K562 (cell line): ENCODE results near the gene MGST3. TPM values are rescaled to one million over a fixed set of nuclear protein-coding genes. Genes with fewer than 3 reads are reported as not detected.

Experiments used
- ATAC-seq: fragments of 200-7000 bp; cut with Tn5 transposase; 3 replicates; pipeline ENCODE4 v1.9.1; 2020; ENCODE audit warnings: moderate library complexity
- BruUV-seq: library from RNA; stranded (reverse); fragments of 400-500 nt; replicated peaks from 2 replicates; lab custom pipeline; 2021; lab: Mats Ljungman, UMichigan
- CTCF ChIA-PET: fragments of 300-600 bp; formaldehyde crosslinking; extraction: SDS; loops from one replicate; lab custom pipeline; 2021; ENCODE audit warnings: low intra/inter-chr PET ratio; lab: Yijun Ruan, JAX
- POLR2A ChIA-PET: fragments of 300-600, 350-650 bp; sonication (Branson Sonifier 250); formaldehyde crosslinking; extraction: SDS; loops from one replicate; lab custom pipeline; 2021; ENCODE audit warnings: antibody characterized with exemption, inconsistent platforms; lab: Yijun Ruan, JAX
- DNase-seq, 4 experiments: peaks; one replicate each; pipeline versions ENCODE4 v3.0.0 to v3.0.0-alpha.2; 2011 to 2018; ENCODE audit warnings: low spot score in 3 of 4, mixed read lengths in 3 of 4; ENCODE audit errors: extremely low read depth in 1 of 4
- FAIRE-seq: peaks from 2 replicates; lab custom pipeline; 2011; peaks lifted over from hg19 to GRCh38; lab: Jason Lieb, UNC
- H2AFZ ChIP-seq: 2 replicates; pipeline ENCODE4 v1.6.0; 2011; ENCODE audit warnings: low read depth, low read length, control low read depth, inconsistent platforms
- H3K27ac ChIP-seq: fragments of 200-600 bp; 3 replicates; pipeline ENCODE4 v1.8.0; 2011; ENCODE audit warnings: low read depth, mild to moderate bottlenecking, control low read depth, inconsistent platforms, low read length, moderate library complexity, mixed read lengths; ENCODE audit errors: extremely low read depth
- H3K27me3 ChIP-seq, 2 experiments: fragments of 300-600 bp in 1 of 2; 2 replicates in 1 of 2; 3 replicates in 1 of 2; pipeline versions ENCODE4 v1.6.0 to v1.8.0; 2011; ENCODE audit warnings: inconsistent platforms in 2 of 2, low read length in 2 of 2, mild to moderate bottlenecking in 1 of 2, mixed read lengths in 1 of 2, moderate library complexity in 1 of 2; ENCODE audit not compliant: control insufficient read depth in 2 of 2, insufficient read depth in 2 of 2
- H3K36me3 ChIP-seq: fragments of 300-600 bp; 3 replicates; pipeline ENCODE4 v1.8.0; 2011; ENCODE audit warnings: mild to moderate bottlenecking, low read length, inconsistent platforms; ENCODE audit not compliant: control insufficient read depth, insufficient read depth
- H3K4me1 ChIP-seq, 2 experiments: fragments of 200-600 bp in 1 of 2; replicated peaks in 1 of 2; 2 replicates in 1 of 2; 3 replicates in 1 of 2; pipeline versions ENCODE4 v1.5.1 to v1.8.0; 2011; ENCODE audit warnings: inconsistent platforms in 2 of 2, low read length in 2 of 2, mild to moderate bottlenecking in 1 of 2, mixed read lengths in 1 of 2, moderate library complexity in 1 of 2; ENCODE audit not compliant: control insufficient read depth in 2 of 2, insufficient read depth in 2 of 2
- H3K4me2 ChIP-seq: 2 replicates; pipeline ENCODE4 v1.6.1; 2011; ENCODE audit warnings: low read length, control low read depth, inconsistent platforms, mixed read lengths; ENCODE audit not compliant: insufficient read depth
- H3K4me3 ChIP-seq: fragments of 200-600 bp; sonication (generic), shearing (Covaris generic); 2 replicates; pipeline ENCODE4 v1.5.1; 2016; ENCODE audit warnings: control low read depth, inconsistent platforms
- H3K79me2 ChIP-seq: fragments of 200-600 bp; 3 replicates; pipeline ENCODE4 v1.8.0; 2011; ENCODE audit warnings: low read length, inconsistent platforms; ENCODE audit not compliant: control insufficient read depth, insufficient read depth
- H3K9ac ChIP-seq, 2 experiments: 2 replicates each; pipeline versions ENCODE4 v1.6.0 to v1.6.1; 2011; ENCODE audit warnings: low read depth in 2 of 2, low read length in 2 of 2, control low read depth in 1 of 2, inconsistent platforms in 1 of 2, mild to moderate bottlenecking in 1 of 2, mixed read lengths in 1 of 2; ENCODE audit not compliant: insufficient read depth in 1 of 2
- H3K9me1 ChIP-seq: one replicate; pipeline ENCODE4 v1.6.0; 2011; ENCODE audit warnings: inconsistent platforms, mild to moderate bottlenecking, low read length, moderate library complexity; ENCODE audit not compliant: control insufficient read depth, insufficient read depth
- H3K9me3 ChIP-seq: replicated peaks from 2 replicates; pipeline ENCODE4 v1.5.1; 2011; ENCODE audit warnings: low read depth, low read length, inconsistent platforms; ENCODE audit not compliant: control insufficient read depth, insufficient read depth
- H4K20me1 ChIP-seq: replicated peaks from 2 replicates; pipeline ENCODE4 v1.6.1; 2011; ENCODE audit warnings: low read length, inconsistent platforms, mixed read lengths; ENCODE audit not compliant: control insufficient read depth, insufficient read depth
- DMBX1 ChIP-seq: fragments of 250-450 bp; sonication (Bioruptor Pico); IDR thresholded peaks from 2 replicates; pipeline ENCODE4 v1.8.0; 2022; ENCODE audit warnings: inconsistent platforms, mild to moderate bottlenecking, moderate library complexity, borderline replicate concordance
- EZH2 ChIP-seq: IDR thresholded peaks from 2 replicates; pipeline ENCODE4 v1.6.1; 2012; ENCODE audit warnings: low read depth, mild to moderate bottlenecking, inconsistent platforms, low read length, borderline replicate concordance
- LCOR ChIP-seq: sonication (generic); formaldehyde crosslinking; IDR thresholded peaks from 2 replicates; pipeline ENCODE4 v1.8.0; 2022; ENCODE audit warnings: mild to moderate bottlenecking, missing genetic modification reagents
- POLR3A ChIP-seq: IDR thresholded peaks from 2 replicates; pipeline ENCODE4 v1.6.1; 2011; ENCODE audit warnings: borderline replicate concordance, mild to moderate bottlenecking, moderate library complexity; ENCODE audit not compliant: insufficient read length, insufficient read depth; ENCODE audit errors: extremely low read depth
- RUNX1 ChIP-seq: sonication (generic); IDR thresholded peaks from 2 replicates; pipeline ENCODE4 v1.6.1; 2016; ENCODE audit warnings: antibody characterized with exemption, low read depth
- SP2 ChIP-seq: IDR thresholded peaks from 2 replicates; pipeline ENCODE4 v1.6.1; 2011; ENCODE audit warnings: mild to moderate bottlenecking, low read depth, low read length, moderate library complexity; ENCODE audit not compliant: poor library complexity, severe bottlenecking; ENCODE audit errors: extremely low read depth
- ZNF12 ChIP-seq: sonication (generic); formaldehyde crosslinking; IDR thresholded peaks from 2 replicates; pipeline ENCODE4 v1.4.0; 2020; ENCODE audit warnings: mild to moderate bottlenecking, missing genetic modification reagents
- ZNF778 ChIP-seq: fragments of 450-650 bp; formaldehyde crosslinking; IDR thresholded peaks from 2 replicates; pipeline ENCODE4 v1.4.0; 2020; ENCODE audit warnings: mild to moderate bottlenecking, moderate library complexity
- WGBS: fragments of 100-300 bp; shearing (Covaris generic); methylation state at CpG from one replicate; pipeline ENCODE4 v1.1.6; 2016; ENCODE audit warnings: low coverage, mixed read lengths; ENCODE audit not compliant: insufficient coverage; ENCODE audit errors: missing lambda C conversion rate; 5-methylcytosine and 5-hydroxymethylcytosine counted together
- in situ Hi-C: fragments of 300-500 bp; cut with MboI; formaldehyde crosslinking; loops from 4 replicates; pipeline ENCODE4 v1.15.0; 2018; ENCODE audit warnings: inconsistent platforms, mixed read lengths
- intact Hi-C: fragments of 100-400 bp; cut with micrococcal nuclease; formaldehyde crosslinking; loops from 2 replicates; pipeline ENCODE4 v1.14.2; 2022
- polyA plus RNA-seq, 8 experiments: library from polyadenylated mRNA; depleted of rRNA in 4 of 8; stranded (reverse) in 5 of 8; unstranded in 3 of 8; fragments of >200 nt; fragmentation: Nextera tagmentation in 2 of 8; fragmentation: Illumina TruSeq in 1 of 8; extraction: Ambion mirVana in 2 of 8; extraction: Trizol in 1 of 8; gene quantifications; 2 replicates each; pipeline versions ENCODE4 v1.2.1 to v1.2.3, GENCODE V29; 2011 to 2014; ENCODE audit warnings: inconsistent platforms in 1 of 8, missing spikeins in 1 of 8
- total RNA-seq, 7 experiments: library from RNA; depleted of rRNA in 6 of 7; stranded (reverse); fragments of >200 nt in 6 of 7; fragmentation: Illumina TruSeq in 2 of 7; extraction: Trizol in 2 of 7; gene quantifications; 2 replicates each; pipeline versions ENCODE4 v1.2.1 to v1.2.3, GENCODE V29; 2011 to 2021; ENCODE audit warnings: low replicate concordance in 1 of 7
- TF ChIP-seq, protein P1 (sequence below): fragments of 450-650 bp; IDR thresholded peaks from 2 replicates; pipeline ENCODE4 v1.6.1; 2016; ENCODE audit warnings: mild to moderate bottlenecking, moderate library complexity

MGST3 gene
- total and polyA plus RNA-seq, 9 of the 15 experiments (the other 6 are each of a cell fraction or from before 2014, with no cell fraction given), result 70.7 to 287 (median 105) TPM

DNA sequence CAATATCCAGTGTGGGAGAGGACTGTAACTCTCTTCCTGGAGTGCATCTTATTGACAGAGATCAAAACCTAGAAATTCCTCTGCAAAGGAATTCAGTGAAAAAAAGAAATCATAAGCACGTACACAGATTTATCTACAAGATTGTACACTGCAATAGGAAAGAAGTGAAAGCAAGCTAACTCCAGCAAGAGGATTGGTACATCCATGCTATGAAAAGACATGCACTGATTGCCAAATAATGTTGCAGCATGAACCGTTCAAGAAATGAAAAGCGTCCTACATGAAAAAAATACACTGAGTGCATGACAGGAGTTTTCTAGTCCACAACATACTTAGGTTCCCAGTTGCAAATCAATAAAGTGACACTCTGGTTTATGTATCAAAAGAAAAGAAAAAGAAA is 1.9 kb upstream of the MGST3 start:
- DNase-seq (no peak), ATAC-seq (no peak), FAIRE-seq (no peak)
- Histone ChIP-seq H3K9ac (no peak overlapping the region), H3K4me3 (no peak overlapping the region), H3K36me3 (no peaks in the 10 kb centered on the region), H3K9me3 (no peaks in the 10 kb centered on the region), H4K20me1 (no peaks in the 10 kb centered on the region), H3K4me2 (no peak overlapping the region), H3K27me3 (no peaks in the 10 kb centered on the region), H3K27ac (no peak overlapping the region), H3K4me1 (peaks cover 13 to 35% of the 10 kb centered on the region in 2 experiments; a peak in 4 of 5 replicates), H3K79me2 (peaks cover 22% of the 10 kb centered on the region; the same call in 2 of the 3 replicates), H2AFZ (no peak overlapping the region), H3K9me1 (no peaks in the 10 kb centered on the region)
- ChIA-PET POLR2A (no interaction called here), CTCF (no interaction called here)
- intact Hi-C loops (no loop called here), in situ Hi-C loops (no loop called here)
- BruUV-seq, result no TSS peak
- 46% methylated on average over 3 of the region's 3 CpGs for WGBS
- TF ChIP-seq ZNF12 (CRISPR knock-in tag), result no peak
- no peak for TF ChIP-seq DMBX1 (CRISPR knock-in tag)
- no peak for TF ChIP-seq RUNX1
- no peak for TF ChIP-seq POLR3A
- no peak for TF ChIP-seq LCOR (CRISPR knock-in tag)
- TF ChIP-seq SP2, result no peak
- no peak for TF ChIP-seq EZH2
- TF ChIP-seq ZNF778 (CRISPR knock-in tag), result no peak
- TF ChIP-seq, protein P1, sequence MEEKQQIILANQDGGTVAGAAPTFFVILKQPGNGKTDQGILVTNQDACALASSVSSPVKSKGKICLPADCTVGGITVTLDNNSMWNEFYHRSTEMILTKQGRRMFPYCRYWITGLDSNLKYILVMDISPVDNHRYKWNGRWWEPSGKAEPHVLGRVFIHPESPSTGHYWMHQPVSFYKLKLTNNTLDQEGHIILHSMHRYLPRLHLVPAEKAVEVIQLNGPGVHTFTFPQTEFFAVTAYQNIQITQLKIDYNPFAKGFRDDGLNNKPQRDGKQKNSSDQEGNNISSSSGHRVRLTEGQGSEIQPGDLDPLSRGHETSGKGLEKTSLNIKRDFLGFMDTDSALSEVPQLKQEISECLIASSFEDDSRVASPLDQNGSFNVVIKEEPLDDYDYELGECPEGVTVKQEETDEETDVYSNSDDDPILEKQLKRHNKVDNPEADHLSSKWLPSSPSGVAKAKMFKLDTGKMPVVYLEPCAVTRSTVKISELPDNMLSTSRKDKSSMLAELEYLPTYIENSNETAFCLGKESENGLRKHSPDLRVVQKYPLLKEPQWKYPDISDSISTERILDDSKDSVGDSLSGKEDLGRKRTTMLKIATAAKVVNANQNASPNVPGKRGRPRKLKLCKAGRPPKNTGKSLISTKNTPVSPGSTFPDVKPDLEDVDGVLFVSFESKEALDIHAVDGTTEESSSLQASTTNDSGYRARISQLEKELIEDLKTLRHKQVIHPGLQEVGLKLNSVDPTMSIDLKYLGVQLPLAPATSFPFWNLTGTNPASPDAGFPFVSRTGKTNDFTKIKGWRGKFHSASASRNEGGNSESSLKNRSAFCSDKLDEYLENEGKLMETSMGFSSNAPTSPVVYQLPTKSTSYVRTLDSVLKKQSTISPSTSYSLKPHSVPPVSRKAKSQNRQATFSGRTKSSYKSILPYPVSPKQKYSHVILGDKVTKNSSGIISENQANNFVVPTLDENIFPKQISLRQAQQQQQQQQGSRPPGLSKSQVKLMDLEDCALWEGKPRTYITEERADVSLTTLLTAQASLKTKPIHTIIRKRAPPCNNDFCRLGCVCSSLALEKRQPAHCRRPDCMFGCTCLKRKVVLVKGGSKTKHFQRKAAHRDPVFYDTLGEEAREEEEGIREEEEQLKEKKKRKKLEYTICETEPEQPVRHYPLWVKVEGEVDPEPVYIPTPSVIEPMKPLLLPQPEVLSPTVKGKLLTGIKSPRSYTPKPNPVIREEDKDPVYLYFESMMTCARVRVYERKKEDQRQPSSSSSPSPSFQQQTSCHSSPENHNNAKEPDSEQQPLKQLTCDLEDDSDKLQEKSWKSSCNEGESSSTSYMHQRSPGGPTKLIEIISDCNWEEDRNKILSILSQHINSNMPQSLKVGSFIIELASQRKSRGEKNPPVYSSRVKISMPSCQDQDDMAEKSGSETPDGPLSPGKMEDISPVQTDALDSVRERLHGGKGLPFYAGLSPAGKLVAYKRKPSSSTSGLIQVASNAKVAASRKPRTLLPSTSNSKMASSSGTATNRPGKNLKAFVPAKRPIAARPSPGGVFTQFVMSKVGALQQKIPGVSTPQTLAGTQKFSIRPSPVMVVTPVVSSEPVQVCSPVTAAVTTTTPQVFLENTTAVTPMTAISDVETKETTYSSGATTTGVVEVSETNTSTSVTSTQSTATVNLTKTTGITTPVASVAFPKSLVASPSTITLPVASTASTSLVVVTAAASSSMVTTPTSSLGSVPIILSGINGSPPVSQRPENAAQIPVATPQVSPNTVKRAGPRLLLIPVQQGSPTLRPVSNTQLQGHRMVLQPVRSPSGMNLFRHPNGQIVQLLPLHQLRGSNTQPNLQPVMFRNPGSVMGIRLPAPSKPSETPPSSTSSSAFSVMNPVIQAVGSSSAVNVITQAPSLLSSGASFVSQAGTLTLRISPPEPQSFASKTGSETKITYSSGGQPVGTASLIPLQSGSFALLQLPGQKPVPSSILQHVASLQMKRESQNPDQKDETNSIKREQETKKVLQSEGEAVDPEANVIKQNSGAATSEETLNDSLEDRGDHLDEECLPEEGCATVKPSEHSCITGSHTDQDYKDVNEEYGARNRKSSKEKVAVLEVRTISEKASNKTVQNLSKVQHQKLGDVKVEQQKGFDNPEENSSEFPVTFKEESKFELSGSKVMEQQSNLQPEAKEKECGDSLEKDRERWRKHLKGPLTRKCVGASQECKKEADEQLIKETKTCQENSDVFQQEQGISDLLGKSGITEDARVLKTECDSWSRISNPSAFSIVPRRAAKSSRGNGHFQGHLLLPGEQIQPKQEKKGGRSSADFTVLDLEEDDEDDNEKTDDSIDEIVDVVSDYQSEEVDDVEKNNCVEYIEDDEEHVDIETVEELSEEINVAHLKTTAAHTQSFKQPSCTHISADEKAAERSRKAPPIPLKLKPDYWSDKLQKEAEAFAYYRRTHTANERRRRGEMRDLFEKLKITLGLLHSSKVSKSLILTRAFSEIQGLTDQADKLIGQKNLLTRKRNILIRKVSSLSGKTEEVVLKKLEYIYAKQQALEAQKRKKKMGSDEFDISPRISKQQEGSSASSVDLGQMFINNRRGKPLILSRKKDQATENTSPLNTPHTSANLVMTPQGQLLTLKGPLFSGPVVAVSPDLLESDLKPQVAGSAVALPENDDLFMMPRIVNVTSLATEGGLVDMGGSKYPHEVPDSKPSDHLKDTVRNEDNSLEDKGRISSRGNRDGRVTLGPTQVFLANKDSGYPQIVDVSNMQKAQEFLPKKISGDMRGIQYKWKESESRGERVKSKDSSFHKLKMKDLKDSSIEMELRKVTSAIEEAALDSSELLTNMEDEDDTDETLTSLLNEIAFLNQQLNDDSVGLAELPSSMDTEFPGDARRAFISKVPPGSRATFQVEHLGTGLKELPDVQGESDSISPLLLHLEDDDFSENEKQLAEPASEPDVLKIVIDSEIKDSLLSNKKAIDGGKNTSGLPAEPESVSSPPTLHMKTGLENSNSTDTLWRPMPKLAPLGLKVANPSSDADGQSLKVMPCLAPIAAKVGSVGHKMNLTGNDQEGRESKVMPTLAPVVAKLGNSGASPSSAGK, result no peak
